ENCODE measurements around the gene DSC3. TPM values are rescaled to one million over a fixed set of nuclear protein-coding genes. Genes with fewer than 3 reads are reported as not detected.

Gene DSC3
- total RNA-seq, 1 experiment from 2014 or later, result 0.61 TPM

DNA sequence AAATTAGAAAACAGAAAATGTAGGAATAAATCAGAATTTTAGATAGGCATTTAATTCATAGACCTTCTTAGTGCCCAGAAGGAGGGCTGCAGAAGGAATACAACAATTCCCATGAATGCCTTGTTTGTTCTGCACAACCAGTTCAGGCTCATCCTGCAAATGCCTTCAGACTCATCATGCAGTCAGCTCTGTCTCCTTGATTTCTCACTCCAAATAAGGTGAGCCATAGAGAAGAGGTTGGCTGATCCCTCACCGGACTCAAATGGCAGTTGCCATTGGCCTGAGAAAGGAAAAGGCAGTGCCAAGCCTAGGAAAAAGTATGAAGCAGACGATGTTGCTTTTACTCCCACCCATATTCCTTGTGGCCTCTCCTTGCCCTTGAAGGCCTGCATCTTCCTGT, 50.3 kb downstream of the DSC3 start:
- no peak overlapping the region for H3K4me2 ChIP-seq (ENCODE audit: insufficient read depth, insufficient read length, low read length)
- no peaks in the 10 kb centered on the region for H3K23me2 ChIP-seq (ENCODE audit: insufficient read length, low read depth, low read length, poor library complexity, severe bottlenecking)
- no peak overlapping the region for H2BK12ac ChIP-seq (ENCODE audit: insufficient read length, low read depth, low read length)
- no peak overlapping the region for H3K9ac ChIP-seq (ENCODE audit: extremely low read depth, insufficient read length, low read length)
- H2AFZ ChIP-seq (ENCODE audit: low read length), result no peak overlapping the region
- peaks cover 2% of the 10 kb centered on the region; the same call in 1 of the 2 replicates for H3K4me1 ChIP-seq (ENCODE audit: insufficient read depth, low read length)
- H3K56ac ChIP-seq (ENCODE audit: insufficient read length, low read depth, low read length), result no peak overlapping the region
- no peaks in the 10 kb centered on the region for H3K9me3 Mint-ChIP-seq
- peaks cover 2% of the 10 kb centered on the region; the same call in 1 of the 2 replicates for H3K27me3 Mint-ChIP-seq (ENCODE audit: low read depth)
- H2BK15ac ChIP-seq (ENCODE audit: low read depth, low read length), result no peak overlapping the region
- H3K79me1 ChIP-seq (ENCODE audit: insufficient read depth, low read depth, low read length, poor library complexity, severe bottlenecking), result no peaks in the 10 kb centered on the region
- no CpG with 5 or more reads among the region's 2 CpGs for WGBS (ENCODE audit: extremely low coverage, insufficient read length, low lambda C conversion rate)
- H3K4me1 Mint-ChIP-seq, result peaks cover 11 to 18% of the 10 kb centered on the region in 2 experiments
- no peak overlapping the region for H3K4ac ChIP-seq (ENCODE audit: low read depth, low read length)
- H4K8ac ChIP-seq (replicated peaks; ENCODE audit: insufficient read length, low read depth, low read length), result no peak overlapping the region
- H3K14ac ChIP-seq (ENCODE audit: insufficient read depth, low read length), result no peak overlapping the region
- TF ChIP-seq, protein P1, sequence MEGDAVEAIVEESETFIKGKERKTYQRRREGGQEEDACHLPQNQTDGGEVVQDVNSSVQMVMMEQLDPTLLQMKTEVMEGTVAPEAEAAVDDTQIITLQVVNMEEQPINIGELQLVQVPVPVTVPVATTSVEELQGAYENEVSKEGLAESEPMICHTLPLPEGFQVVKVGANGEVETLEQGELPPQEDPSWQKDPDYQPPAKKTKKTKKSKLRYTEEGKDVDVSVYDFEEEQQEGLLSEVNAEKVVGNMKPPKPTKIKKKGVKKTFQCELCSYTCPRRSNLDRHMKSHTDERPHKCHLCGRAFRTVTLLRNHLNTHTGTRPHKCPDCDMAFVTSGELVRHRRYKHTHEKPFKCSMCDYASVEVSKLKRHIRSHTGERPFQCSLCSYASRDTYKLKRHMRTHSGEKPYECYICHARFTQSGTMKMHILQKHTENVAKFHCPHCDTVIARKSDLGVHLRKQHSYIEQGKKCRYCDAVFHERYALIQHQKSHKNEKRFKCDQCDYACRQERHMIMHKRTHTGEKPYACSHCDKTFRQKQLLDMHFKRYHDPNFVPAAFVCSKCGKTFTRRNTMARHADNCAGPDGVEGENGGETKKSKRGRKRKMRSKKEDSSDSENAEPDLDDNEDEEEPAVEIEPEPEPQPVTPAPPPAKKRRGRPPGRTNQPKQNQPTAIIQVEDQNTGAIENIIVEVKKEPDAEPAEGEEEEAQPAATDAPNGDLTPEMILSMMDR (conservative IDR thresholded peaks at IDR 0.05), result no peak
- H2AK5ac ChIP-seq (ENCODE audit: insufficient read length, low read length), result no peak overlapping the region
- H3K27ac Mint-ChIP-seq, result no peak overlapping the region
- no peak overlapping the region for H2BK120ac ChIP-seq (ENCODE audit: low read depth, low read length, poor library complexity, severe bottlenecking)
- H3T11ph ChIP-seq (ENCODE audit: low read length), result no peak overlapping the region
- H2BK5ac ChIP-seq (ENCODE audit: insufficient read length, low read length), result no peak overlapping the region
- H3K4me3 Mint-ChIP-seq, result no peak overlapping the region
- H3K9me3 ChIP-seq (ENCODE audit: control insufficient read depth, low read depth, low read length), result no peaks in the 10 kb centered on the region
- no peaks in the 10 kb centered on the region for H4K20me1 ChIP-seq (ENCODE audit: control insufficient read depth, insufficient read depth, insufficient read length)
- H4K5ac ChIP-seq (ENCODE audit: insufficient read length, low read depth, low read length), result no peak overlapping the region
- DNase-seq, result no peak
- no peak overlapping the region for H3K27ac ChIP-seq (ENCODE audit: insufficient read length, low read depth, low read length)
- H3K23ac ChIP-seq (ENCODE audit: insufficient read length, low read depth, low read length), result no peak overlapping the region
- no peak overlapping the region for H2BK20ac ChIP-seq (ENCODE audit: low read depth, low read length, poor library complexity, severe bottlenecking)
- H3K79me2 ChIP-seq (ENCODE audit: insufficient read depth, low read length), result no peaks in the 10 kb centered on the region
- H4K91ac ChIP-seq (ENCODE audit: insufficient read length, low read depth, low read length), result no peak overlapping the region
- no peaks in the 10 kb centered on the region for H3K27me3 ChIP-seq (ENCODE audit: insufficient read depth, low read length)
- no peak overlapping the region for H3K18ac ChIP-seq (ENCODE audit: insufficient read length, low read depth, low read length)
- no peaks in the 10 kb centered on the region; a peak in 1 of 7 replicates for H3K36me3 Mint-ChIP-seq (ENCODE audit: insufficient read depth in 1 of 3, low read depth in 3 of 3)

Measured in H9 (cell line).